GM19043 (cell line): ENCODE measurements around the gene DAGLB.

Source experiments
- ATAC-seq: cut with Tn5 transposase; IDR thresholded peaks from one replicate; pipeline ENCODE4 v1.9.1; 2021; ENCODE audit warnings: low read depth; ENCODE audit not compliant: unreplicated experiment

Gene DAGLB, protein sequence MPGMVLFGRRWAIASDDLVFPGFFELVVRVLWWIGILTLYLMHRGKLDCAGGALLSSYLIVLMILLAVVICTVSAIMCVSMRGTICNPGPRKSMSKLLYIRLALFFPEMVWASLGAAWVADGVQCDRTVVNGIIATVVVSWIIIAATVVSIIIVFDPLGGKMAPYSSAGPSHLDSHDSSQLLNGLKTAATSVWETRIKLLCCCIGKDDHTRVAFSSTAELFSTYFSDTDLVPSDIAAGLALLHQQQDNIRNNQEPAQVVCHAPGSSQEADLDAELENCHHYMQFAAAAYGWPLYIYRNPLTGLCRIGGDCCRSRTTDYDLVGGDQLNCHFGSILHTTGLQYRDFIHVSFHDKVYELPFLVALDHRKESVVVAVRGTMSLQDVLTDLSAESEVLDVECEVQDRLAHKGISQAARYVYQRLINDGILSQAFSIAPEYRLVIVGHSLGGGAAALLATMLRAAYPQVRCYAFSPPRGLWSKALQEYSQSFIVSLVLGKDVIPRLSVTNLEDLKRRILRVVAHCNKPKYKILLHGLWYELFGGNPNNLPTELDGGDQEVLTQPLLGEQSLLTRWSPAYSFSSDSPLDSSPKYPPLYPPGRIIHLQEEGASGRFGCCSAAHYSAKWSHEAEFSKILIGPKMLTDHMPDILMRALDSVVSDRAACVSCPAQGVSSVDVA

DNA sequence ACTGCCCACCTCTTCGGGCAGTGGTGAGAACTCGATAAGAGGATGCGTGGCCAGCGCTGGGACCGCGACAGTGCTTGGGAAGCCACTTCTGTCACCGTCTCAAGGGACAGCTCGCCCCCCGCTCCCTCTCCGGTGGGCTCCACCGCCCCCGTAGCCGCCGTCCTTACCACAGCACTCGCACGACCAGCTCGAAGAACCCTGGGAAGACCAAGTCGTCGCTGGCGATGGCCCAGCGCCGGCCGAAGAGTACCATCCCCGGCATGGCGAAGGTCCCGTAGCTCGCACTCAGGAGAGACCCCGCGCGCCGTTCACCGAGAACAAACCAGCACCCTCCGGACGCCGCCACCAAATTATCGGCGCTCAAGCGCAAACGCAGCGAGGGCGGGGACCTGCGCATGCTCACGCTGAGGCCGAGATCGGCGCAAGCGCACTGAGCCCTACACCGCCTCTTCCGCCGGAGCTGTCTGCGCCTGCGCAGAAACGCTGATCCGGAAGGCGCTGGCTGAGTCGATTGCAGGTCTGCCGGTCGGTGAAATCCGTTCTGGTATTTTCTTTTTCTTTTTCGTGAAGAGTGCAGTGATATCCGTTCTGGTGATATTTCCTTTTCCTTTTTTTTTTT lies at the start of gene DAGLB:
Gene DAGLB (minus strand): TSS at position 374 of the 619 bp plus-strand sequence. CDS start 112 bp downstream, at position 262.
- peak; percentile 80 for ATAC-seq

DNA sequence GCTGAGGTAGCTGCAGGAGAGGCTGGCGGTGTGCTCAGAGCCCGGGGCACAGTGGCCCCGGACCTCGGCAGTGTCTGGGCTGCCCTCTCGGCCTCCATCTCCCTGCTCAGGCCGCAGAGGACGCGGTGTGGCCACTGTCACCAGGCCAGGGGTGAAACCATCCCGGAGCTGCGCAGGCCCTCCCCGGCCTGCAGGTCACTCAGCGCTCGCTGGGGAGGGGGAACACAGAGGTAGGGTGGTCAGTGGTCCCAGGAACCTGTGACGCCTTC lies 49.8 kb upstream of the DAGLB start:
- ATAC-seq: no peak

DNA sequence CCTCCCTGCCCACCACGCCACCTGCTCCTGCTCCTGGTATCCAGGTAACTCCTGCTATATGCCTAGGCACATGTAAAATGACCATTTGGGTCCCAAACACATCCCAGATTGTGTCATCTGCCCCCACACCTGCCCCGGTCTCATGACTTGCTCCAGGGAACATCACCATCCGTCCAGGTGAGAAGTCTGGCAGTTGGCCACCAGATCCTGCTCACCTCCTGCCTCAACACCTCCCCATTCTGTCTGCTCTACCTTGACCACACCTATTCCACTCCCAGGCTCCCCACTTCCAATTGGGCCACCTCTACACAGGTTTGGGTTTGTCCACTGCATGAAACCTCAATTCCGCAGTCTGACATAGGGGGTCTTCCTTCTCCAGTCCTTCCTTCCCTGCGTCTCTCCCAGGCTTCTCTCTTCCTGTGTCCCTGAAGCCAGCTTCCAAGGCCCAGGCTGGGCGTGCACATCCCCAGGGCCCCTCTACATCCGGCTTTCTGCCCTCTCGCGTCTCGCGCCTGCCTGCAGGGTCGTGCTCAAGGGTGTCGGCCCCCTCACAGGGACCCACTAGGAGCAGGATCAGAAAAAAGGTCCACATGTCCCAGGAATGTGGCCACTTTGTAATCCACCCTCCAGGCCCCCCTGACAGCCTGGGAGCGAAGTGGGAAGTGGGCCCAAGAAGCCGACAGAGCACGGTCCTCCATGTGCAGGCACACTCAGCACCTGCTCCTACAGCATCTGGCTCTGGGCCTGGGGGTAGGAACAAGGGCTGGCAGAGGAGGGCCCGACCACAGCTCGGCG lies 49.3 kb upstream of the DAGLB start:
- no peak for ATAC-seq

DNA sequence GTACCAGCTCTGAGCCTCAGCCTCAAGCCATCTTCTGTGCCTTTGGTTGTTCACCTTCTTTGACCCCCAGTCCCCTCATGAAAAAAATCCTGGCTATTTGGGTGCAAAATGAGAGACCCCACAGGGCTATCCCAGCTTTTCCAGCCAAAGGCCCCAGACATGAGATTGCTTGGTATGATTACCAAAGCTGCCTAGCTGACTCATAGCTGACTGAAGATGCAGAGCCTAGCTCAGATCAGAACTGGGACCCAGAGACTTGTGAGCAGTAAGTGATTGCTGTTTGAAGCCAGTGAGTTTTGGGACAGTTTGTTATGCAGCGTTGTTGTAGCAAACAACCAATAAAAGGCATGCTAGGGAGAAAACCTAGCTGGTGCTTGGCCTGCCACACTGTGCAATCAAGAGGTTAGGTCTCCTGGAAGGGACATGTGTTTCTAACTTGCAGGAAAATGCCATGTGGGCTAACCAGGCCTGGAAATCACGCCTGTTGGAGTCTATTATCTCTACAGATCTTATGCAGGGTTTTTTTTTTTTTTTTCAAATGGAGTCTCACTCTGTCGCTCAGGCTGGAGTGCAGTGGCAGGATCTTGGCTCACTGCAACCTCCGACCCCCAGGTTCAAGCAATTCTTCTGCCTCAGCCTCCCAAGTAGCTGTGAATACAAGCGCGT lies 48.0 kb upstream of the DAGLB start:
- ATAC-seq: no peak

DNA sequence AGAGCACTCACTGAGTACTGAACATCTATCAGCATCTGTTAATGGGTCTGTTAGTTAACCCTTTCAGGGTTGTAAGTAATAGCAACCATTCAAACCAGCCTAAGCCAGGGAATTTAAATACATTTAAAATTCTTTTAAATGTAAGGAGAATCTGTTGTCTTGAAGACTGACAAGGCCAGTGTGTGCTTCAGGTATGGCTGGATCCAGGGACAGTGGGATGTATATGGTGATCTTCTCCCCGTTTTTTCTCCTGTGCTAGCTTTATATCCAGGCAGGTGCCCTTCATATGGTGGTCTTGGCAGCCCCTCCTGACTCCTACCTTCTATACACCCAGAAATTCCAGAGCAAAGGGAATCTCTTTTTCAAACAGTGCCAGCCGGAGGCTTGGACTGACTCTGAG lies 46.6 kb upstream of the DAGLB start:
- ATAC-seq: no peak

DNA sequence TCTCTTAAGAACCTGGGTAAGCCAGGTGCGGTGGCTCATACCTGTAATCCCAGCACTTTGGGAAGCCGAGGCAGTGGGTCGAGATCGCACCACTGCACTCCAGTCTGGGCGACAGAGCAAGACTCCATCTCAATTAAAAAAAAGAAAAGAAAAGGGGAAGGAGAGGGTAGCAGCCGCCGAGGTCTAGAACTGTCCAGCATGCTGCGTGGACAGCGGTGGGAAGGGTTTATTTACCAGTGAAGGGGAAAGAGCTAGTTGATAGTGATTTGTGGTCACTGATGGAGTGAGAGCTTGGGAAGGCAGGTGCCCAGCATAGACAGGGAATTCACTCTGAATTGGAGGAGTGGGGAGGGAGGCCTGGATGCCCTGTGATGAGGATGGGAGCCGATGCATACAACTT lies 43.4 kb upstream of the DAGLB start:
- no peak for ATAC-seq

DNA sequence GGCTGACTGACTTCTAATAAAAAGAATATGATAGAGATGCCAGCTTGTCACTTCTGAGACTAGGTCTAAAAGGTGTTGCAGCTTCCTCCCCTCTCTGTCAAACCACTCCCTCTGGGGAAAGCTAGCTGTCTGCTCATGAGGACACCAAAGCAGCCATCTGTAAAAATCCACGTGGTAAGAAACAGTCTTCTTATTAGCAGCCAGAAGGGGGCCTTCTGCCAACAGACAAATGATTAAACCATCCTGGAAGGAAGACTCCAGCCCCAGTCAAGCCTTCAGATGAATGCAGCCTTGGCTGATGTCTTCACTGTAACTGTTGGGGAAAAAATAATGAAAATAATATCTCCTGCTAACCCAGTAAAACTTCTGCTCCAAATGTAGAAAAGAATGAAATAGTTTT lies 41.9 kb upstream of the DAGLB start:
- ATAC-seq: no peak

DNA sequence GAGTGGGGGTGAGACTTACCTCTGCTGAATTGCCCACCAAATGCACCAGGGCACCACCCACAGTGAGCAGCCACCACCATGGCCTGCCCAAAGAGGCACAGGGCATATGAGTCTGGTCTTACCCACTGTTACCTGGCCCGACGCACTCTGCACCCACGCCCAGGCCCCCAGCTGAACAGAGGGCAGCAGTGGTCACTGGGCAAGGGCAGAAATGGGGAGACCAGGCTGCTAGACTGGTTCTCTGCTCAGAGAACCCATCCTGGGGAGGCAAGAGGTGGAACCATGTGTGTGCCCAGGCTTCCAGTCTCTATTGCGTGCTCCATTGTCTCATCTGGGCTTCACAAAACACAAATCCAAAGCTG lies 39.4 kb upstream of the DAGLB start:
- ATAC-seq: no peak

DNA sequence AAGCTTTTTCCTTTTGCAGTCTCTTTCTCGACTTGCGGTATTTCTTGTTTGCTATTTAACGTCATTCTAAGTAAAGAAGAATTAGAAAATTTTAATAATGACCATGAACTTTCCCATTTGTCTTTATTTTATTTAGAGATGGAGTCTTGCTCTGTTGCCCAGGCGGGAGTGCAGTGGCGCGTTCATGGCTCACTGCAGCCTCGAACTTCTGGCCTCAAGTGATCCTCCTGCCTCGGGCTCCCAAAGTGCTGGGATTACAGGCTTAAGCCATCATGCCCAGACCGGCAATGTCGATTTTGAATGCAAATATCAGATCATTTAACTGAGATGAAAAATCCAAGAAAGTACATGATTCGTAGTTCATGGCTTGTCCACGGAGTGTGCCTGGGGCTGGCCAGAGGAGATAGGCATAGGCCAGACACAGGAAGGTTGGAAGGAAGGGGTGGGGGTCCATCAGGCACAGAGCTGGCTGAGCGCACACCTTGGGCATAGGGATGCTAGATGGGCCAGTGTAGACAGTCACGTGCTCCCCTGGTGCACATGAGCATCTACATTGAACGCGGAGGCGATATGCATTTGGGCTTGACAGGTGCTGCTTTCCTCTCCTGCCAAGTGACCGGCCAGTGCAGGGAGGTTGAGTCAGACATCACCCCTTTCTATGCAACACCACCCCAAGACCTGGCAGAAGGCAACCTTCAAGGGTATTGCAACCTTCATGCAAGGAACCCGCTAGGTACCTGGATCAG lies 38.9 kb upstream of the DAGLB start:
- no peak for ATAC-seq

DNA sequence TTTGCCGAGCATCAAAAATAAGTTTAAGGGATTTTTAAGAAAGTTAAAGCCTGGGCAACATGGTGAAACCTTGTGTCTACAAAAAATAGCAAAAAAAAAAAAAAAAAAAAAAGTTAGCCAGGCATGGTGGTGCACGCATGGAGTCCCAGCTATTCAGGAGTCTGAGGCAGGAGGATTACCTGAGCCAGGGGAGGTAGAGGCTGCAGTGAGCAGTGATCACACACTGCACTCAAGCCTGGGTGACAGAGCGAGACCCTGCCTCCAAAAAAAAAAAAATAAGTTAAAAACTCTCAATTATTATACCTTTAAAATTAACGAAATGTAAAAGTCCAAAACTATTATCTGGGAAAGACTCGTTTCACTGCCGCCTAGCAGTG lies 35.0 kb upstream of the DAGLB start:
- ATAC-seq: no peak

DNA sequence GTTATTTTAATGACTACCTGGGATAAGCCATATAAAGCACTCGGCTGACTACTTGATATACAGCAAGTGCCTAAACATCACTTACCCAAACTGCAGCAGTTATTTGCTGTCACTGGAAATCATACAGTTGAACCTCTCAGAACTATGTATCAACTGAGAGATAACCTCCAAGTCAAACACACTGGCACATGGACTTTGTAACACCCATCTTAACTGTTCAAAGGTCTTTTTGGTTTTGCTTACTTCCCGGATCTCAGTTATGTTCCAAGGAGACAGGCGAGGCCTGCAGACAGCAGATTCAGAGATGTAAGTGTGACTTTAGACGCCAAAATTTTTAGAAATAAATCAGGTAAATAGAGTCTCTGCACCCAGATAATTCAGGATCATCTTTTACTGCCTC lies 34.6 kb upstream of the DAGLB start:
- no peak for ATAC-seq

DNA sequence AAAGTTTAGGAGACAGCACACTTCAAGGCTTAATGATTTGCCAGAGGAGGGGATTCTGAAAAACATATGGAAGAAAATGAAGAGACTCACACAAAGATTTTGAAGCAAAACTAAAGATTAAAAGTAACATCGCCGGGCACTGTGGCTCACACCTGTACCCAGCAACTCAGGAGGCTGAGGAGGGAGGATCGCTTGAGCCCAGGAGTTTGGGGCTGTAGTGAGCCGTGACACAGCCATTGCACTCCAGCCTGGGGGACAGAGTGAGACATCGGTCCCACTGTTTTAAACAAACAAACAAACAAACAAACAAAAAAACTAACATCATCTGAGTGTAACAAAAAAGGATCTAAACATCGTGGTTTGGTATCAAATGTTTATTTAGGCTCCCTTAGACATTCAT lies 33.7 kb upstream of the DAGLB start:
- no peak for ATAC-seq

DNA sequence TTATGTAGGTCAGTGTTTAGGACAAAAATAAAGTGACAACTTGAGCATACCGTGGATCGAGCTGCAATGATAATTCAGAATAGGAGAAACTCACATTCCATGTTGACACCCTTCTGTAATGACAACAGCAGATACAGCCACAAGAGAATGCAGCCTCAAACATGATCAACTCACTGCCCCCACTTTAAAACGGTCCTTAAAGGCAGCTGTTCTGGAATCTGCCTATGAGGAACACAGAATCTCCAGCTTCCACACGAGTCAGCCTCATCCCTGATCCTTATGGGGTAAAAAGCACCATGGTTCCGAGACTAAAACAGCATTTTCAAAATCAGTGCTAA lies 32.5 kb upstream of the DAGLB start:
- no peak for ATAC-seq

DNA sequence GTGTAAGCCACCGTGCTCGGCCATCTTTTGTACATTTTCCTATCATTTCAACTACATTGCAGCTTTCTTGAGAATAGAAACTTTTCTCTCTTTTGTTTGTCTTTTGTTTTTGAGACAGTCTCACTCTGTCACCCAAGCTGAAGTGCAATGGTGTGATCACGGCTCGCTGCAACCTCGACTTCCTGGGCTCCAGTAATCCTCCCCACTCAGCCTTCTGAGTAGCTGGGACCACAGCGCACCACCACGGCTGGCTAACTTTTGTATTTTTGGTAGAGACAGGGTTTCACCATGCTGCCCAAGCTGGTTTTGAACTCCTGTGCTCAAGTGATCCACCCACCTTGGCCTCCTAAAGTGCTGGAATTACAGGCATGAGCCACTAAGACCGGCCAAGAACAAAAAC lies 31.3 kb upstream of the DAGLB start:
- ATAC-seq: no peak

DNA sequence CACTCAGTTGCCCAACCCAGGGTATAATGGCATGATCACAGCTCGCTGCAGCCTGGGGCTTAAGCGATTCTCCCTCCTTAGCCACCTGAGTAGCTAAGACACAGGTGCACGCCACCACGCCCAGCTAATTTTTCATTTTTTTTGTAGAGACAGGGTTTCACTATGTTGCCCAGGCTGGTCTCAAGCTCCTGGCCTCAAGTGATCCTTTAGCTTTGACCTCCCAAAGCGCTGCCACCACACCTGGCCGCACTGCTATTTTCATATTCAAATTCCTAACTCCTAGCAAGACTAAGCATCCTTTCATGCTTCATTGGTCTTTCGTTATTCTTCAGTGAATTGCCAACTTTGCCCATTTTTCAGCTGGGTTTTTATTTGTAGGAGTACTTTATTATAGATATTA lies 30.4 kb upstream of the DAGLB start:
- no peak for ATAC-seq

DNA sequence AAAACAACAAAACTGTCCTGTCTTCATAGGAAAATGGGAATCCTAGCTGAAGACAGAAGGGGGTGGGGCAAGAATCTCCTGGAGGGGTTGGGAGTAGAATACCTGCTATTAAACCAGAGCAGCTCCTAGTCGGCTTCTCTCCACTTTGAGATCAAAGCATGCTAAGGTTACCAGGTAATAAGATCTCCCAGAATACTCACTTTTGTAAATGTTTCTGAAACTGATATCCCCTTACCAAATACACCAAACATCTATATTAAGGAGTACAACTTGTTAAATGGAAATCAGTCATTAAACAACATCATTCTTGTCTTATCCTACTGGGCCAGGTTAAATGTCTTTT lies 29.5 kb upstream of the DAGLB start:
- no peak for ATAC-seq

DNA sequence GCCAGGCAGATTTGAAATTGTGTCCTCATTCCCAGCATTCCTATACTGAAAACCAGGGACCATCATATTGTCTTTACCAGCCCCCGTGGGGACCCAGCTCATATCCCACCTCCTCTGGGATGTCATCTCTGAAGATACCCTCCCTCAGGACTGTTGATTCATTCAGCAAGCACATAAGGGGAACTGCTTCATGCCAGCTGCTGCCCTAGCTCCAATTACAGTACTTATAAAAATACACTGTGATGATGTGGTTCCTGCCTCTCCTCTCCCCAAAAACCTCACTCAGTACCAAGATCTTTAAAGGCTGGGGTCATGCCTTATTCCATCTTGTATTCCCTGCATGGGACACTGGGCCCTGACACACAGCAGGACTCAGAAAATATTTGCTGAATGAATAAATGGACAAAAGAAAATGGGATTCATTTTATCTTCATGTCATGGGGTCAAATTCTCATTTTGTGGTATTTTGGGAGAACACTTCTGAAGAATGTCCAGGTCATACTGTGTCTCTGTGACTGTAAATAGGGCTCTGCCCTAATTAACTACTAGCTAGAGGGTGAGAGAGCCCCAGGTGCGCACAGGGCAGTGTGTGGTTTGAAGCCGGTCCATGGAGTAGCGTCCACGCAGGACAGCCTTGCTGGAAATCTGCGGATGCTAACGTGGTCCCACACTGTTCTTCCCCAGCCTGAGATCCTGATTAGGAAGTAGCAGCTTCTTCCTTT lies 29.0 kb upstream of the DAGLB start:
- ATAC-seq: no peak

DNA sequence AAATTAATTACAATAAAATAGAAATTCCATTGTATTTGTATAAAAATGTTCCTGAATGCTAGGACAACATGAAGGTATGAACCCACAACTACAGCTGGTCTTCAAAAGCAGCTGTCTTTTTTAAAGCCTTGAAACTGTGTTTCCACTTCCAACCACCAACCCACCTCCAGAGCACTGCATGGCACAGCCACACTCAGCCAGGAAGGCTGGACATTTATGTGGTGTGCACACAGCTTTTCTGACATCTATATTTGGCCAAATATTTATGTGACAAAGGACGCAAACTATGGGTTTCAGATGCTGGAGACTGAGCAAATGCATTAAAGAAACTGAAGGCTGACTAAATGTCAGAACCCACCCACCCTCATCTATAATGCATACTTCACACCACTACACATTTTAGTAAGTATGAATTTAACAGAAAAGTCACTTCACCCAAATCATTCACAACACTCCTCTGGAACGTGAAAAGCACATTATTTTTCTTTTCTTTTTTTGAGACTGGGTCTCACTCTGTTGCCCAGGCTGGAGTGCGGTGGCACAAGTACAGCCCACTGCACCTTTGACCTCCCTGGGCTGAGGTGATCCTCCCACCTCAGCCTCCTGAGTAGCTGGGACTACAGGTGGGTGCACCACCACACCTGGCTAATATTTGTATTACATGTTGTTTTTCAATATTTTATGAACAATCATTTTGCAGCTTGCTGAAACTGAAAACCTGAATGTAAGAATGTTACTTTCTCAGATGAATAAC lies 27.9 kb upstream of the DAGLB start:
- no peak for ATAC-seq

DNA sequence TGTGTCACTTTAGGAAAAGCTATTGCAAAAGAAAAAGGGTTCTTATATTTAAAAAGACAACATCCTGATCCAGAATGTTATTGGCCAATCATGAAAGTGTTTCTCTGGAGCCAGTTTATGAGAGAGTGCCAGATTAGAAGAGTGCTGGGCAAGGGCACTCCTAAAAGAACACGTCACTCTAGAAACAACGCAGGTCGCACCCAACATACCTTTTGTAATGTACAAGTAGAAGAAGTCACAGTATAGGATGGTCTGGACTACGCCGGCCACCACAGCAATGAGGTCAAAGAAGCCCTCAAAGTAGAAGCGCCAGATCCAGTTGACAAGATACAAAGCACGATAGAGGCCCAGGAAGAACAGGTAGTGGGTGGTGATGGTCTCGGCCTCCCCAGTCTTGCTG lies 18.1 kb upstream of the DAGLB start:
- ATAC-seq: no peak
